Suprapubic skin (tissue), 4 donors: Measurements from ENCODE around the gene PARP16. TPM values are rescaled to one million over a fixed set of nuclear protein-coding genes. Genes with fewer than 3 reads are reported as not detected.
"Not testable (repeated sequence)": the region's sequence is repeated elsewhere in the genome, so short reads cannot be mapped to it uniquely, and the experiment has no call there.

ENCODE experiments used
- DNase-seq, 2 donors: peaks; one replicate each; pipeline ENCODE4 v3.0.0-alpha.2; 2019; ENCODE audit warnings: low spot score in 2 of 2
- H3K27ac ChIP-seq: fragments of 200-600 bp; sonication (generic); one replicate; pipeline ENCODE4 v1.5.1; 2019
- H3K27me3 ChIP-seq: fragments of 200-600 bp; sonication (generic); one replicate; pipeline ENCODE4 v1.5.1; 2019
- H3K36me3 ChIP-seq: fragments of 200-600 bp; sonication (generic); one replicate; pipeline ENCODE4 v1.5.1; 2019
- H3K4me1 ChIP-seq: fragments of 200-600 bp; sonication (generic); one replicate; pipeline ENCODE4 v1.5.1; 2019
- H3K4me3 ChIP-seq: fragments of 200-600 bp; sonication (generic); one replicate; pipeline ENCODE4 v1.5.1; 2019; ENCODE audit warnings: mild to moderate bottlenecking
- H3K9me3 ChIP-seq: fragments of 200-600 bp; sonication (generic); one replicate; pipeline ENCODE4 v1.5.1; 2019
- EP300 ChIP-seq: sonication (generic); formaldehyde crosslinking; IDR thresholded peaks from one replicate; pipeline ENCODE4 v1.6.1; 2017; ENCODE audit warnings: antibody characterized with exemption
- POLR2A ChIP-seq, 2 donors: fragments of 450-650 bp; IDR thresholded peaks; one replicate each; pipeline ENCODE4 v1.6.1; 2017; ENCODE audit warnings: antibody characterized with exemption in 2 of 2, mild to moderate bottlenecking in 2 of 2, moderate library complexity in 2 of 2
- POLR2AphosphoS5 ChIP-seq, 3 donors: sonication (generic); formaldehyde crosslinking; IDR thresholded peaks; one replicate each; pipeline ENCODE4 v1.6.1; 2017; ENCODE audit warnings: antibody characterized with exemption in 3 of 3
- WGBS: methylation state at CpG from one replicate; pipeline ENCODE4 v1.1.5; 2018; 5-methylcytosine and 5-hydroxymethylcytosine counted together
- total RNA-seq, 4 donors: library from RNA; depleted of rRNA; stranded (reverse); fragments of >200 nt; gene quantifications; one replicate each; pipeline ENCODE4 v1.1.0, GENCODE V29; 2016
- TF ChIP-seq, protein P1 (sequence below), 2 donors: fragments of 200-600 bp in 1 of 2; fragments of 450-650 bp in 1 of 2; sonication (generic) in 1 of 2; IDR thresholded peaks; one replicate each; pipeline ENCODE4 v1.5.1; 2016 to 2019; ENCODE audit warnings: antibody characterized with exemption in 2 of 2, mild to moderate bottlenecking in 1 of 2, moderate library complexity in 1 of 2

The PARP16 gene
- total RNA-seq, 4 donors from 2014 or later, result 8.2 to 16.7 (median 11.7) TPM

DNA sequence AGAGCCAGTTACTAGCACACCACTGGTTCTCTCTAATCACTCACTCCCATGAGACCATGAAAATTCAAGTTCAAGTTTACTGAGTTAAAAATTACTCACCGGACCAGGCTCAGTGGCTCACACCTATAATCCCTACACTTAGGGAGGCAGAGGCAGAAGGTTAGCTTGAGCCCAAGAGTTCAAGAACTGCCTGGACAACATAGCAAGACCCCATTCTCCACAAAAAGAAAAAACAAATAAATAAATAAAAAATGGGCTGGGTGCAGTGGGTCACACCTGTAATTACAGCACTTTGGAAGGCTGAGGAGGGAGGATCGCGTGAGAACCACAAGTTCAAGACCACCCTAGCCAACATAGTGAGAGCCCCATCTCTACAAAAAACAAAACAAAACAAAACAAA, 54.2 kb downstream of the PARP16 start:
- Histone ChIP-seq H3K4me3 (no peak overlapping the region), H3K27me3 (no peaks in the 10 kb centered on the region), H3K27ac (no peak overlapping the region), H3K9me3 (no peaks in the 10 kb centered on the region), H3K36me3 (no peaks in the 10 kb centered on the region), H3K4me1 (peaks cover 4% of the 10 kb centered on the region)
- TF ChIP-seq EP300 (no peak), POLR2A (IDR thresholded peaks at IDR 0.05) (no peak), POLR2AphosphoS5 (IDR thresholded peaks at IDR 0.05) (no peak)
- TF ChIP-seq, protein P1, sequence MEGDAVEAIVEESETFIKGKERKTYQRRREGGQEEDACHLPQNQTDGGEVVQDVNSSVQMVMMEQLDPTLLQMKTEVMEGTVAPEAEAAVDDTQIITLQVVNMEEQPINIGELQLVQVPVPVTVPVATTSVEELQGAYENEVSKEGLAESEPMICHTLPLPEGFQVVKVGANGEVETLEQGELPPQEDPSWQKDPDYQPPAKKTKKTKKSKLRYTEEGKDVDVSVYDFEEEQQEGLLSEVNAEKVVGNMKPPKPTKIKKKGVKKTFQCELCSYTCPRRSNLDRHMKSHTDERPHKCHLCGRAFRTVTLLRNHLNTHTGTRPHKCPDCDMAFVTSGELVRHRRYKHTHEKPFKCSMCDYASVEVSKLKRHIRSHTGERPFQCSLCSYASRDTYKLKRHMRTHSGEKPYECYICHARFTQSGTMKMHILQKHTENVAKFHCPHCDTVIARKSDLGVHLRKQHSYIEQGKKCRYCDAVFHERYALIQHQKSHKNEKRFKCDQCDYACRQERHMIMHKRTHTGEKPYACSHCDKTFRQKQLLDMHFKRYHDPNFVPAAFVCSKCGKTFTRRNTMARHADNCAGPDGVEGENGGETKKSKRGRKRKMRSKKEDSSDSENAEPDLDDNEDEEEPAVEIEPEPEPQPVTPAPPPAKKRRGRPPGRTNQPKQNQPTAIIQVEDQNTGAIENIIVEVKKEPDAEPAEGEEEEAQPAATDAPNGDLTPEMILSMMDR (IDR thresholded peaks at IDR 0.05), result no peak
- DNase-seq, result no peak
- 96% methylated on average over 3 of the region's 3 CpGs for WGBS

DNA sequence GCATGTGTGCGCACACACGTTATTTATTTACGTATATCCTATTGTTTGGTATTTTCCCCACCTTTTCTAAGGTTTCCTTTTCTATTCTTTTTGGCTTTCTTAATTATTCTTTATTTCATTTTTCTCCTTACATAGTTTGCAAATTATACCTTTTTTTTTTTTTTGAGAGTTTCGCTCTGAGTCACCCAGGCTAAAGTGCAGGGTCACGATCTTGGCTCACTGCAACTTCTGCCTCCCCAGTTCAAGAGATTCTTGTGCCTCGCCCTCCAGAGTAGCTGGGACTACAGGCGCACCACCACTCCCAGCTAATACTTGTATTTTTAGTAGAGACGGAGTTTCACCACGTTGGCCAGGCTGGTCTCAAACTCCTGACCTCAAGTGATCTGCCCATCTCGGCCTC, 55.4 kb downstream of the PARP16 start:
- TF ChIP-seq POLR2AphosphoS5 (IDR thresholded peaks at IDR 0.05) (no peak), EP300 (no peak)
- TF ChIP-seq, protein P1 (IDR thresholded peaks at IDR 0.05), result no peak
- Histone ChIP-seq H3K27ac (no peak overlapping the region), H3K36me3 (no peaks in the 10 kb centered on the region), H3K9me3 (no peaks in the 10 kb centered on the region), H3K27me3 (no peaks in the 10 kb centered on the region), H3K4me3 (no peak overlapping the region), H3K4me1 (no peaks in the 10 kb centered on the region)
- WGBS, result 87% methylated on average over 10 of the region's 10 CpGs
- DNase-seq, result no peak

DNA sequence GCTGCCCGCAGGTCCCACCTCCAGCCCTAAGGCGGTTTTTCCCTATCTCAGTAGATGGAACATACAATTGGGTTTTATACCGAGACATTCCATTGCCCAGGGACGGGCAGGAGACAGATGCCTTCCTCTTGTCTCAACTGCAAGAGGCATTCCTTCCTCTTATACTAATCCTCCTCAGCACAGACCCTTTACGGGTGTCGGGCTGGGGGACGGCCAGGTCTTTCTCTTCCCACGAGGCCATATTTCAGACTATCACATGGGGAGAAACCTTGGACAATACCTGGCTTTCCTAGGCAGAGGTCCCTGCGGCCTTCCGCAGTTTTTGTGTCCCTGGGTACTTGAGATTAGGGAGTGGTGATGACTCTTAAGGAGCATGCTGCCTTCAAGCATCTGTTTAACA, 59.8 kb downstream of the PARP16 start:
- no CpG with 5 or more reads among the region's 10 CpGs for WGBS
- H3K36me3 ChIP-seq, result not testable (repeated sequence)

GRCh38 chr15:65226221-65226620, 60.5 kb downstream of the PARP16 start:
- Histone ChIP-seq H3K9me3 (no peaks in the 10 kb centered on the region), H3K27me3 (no peaks in the 10 kb centered on the region), H3K4me3 (no peak overlapping the region), H3K36me3 (no peaks in the 10 kb centered on the region), H3K4me1 (no peaks in the 10 kb centered on the region), H3K27ac (no peak overlapping the region)
- TF ChIP-seq POLR2AphosphoS5 (IDR thresholded peaks at IDR 0.05) (no peak), EP300 (no peak), POLR2A (IDR thresholded peaks at IDR 0.05) (no peak)
- TF ChIP-seq, protein P1 (IDR thresholded peaks at IDR 0.05), result no peak
- 96% methylated on average over 3 of the region's 3 CpGs for WGBS
- no peak for DNase-seq

More for the DNA sequence above, 59.8 kb downstream of the PARP16 start:
- not testable (repeated sequence) for H3K4me3 ChIP-seq, H3K9me3 ChIP-seq, DNase-seq, H3K27ac ChIP-seq, H3K27me3 ChIP-seq, H3K4me1 ChIP-seq

GRCh38 chr15:65223996-65224395, 62.7 kb downstream of the PARP16 start:
- Histone ChIP-seq H3K9me3 (no peaks in the 10 kb centered on the region), H3K36me3 (no peaks in the 10 kb centered on the region), H3K4me1 (no peaks in the 10 kb centered on the region), H3K27me3 (no peaks in the 10 kb centered on the region), H3K27ac (no peak overlapping the region), H3K4me3 (no peak overlapping the region)
- no peak for DNase-seq
- WGBS, result 93% methylated on average over 6 of the region's 6 CpGs
- no peak for TF ChIP-seq POLR2AphosphoS5 (IDR thresholded peaks at IDR 0.05)
- TF ChIP-seq, protein P1 (IDR thresholded peaks at IDR 0.05), result no peak
- no peak for TF ChIP-seq EP300
- no peak for TF ChIP-seq POLR2A (IDR thresholded peaks at IDR 0.05)

DNA sequence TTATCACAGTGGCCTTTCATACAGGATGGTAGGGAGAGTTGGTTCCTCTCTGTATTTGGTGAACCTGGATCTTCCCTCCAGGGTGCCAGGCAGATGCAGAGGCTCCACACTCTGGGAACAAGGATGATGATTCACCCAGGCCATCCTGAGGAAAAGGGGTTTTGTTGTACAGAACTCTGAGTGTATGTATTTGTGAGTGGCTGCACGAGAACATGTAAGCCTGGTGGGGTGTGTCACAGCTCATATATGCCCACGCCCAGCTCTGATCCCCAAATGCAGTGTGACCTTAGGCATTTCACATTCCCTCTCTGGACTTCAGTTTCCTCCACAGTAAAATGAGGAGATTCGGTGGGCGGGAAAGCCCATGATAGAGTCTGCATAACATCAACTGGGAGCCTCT, 63.8 kb downstream of the PARP16 start:
- 87% methylated on average over 4 of the region's 4 CpGs for WGBS
- no peak for DNase-seq

More for the DNA sequence above, 63.8 kb downstream of the PARP16 start:
- no peaks in the 10 kb centered on the region for H3K27me3 ChIP-seq
- no peak overlapping the region for H3K4me3 ChIP-seq
- H3K27ac ChIP-seq, result no peak overlapping the region
- TF ChIP-seq POLR2A (IDR thresholded peaks at IDR 0.05) (no peak), EP300 (no peak), POLR2AphosphoS5 (IDR thresholded peaks at IDR 0.05) (no peak)
- TF ChIP-seq, protein P1 (IDR thresholded peaks at IDR 0.05), result no peak
- no peaks in the 10 kb centered on the region for H3K9me3 ChIP-seq
- no peaks in the 10 kb centered on the region for H3K36me3 ChIP-seq
- H3K4me1 ChIP-seq, result no peaks in the 10 kb centered on the region
